ENCODE measurements around the gene KRT83. TPM values are rescaled to one million over a fixed set of nuclear protein-coding genes. Genes with fewer than 3 reads are reported as not detected.

Gene KRT83
- total and polyA plus RNA-seq, 10 of the 15 experiments (the other 5 are each of a cell fraction or from before 2014, with no cell fraction given): not detected

- TF ChIP-seq SKIL (IDR thresholded peaks at IDR 0.05; ENCODE audit: low read depth, poor library complexity, severe bottlenecking): no peak
- no peak for TF ChIP-seq IKZF1 (conservative IDR thresholded peaks at IDR 0.05)
- no peak for TF ChIP-seq NFYA (IDR thresholded peaks at IDR 0.05; ENCODE audit: borderline replicate concordance, low read depth, low read length)
- no peak for TF ChIP-seq KAT2A (conservative IDR thresholded peaks at IDR 0.05; ENCODE audit: control insufficient read depth, low read depth, low read length)
- no peak for TF ChIP-seq EP300 (IDR thresholded peaks at IDR 0.05; ENCODE audit: borderline replicate concordance in 1 of 2, control insufficient read depth in 1 of 2, low read depth in 2 of 2, low read length in 2 of 2)
These were observed 9.9 kb downstream of the KRT83 start (continued) for GRCh38 chr12:52311285-52311648.

GRCh38 chr12:52310622-52311284, 10.4 kb downstream of the KRT83 start:
- no peak overlapping the region for H3K4me3 ChIP-seq
- H3K4me1 ChIP-seq (ENCODE audit: control insufficient read depth, insufficient read depth, low read length): no peaks in the 10 kb centered on the region
- H3K36me3 ChIP-seq (ENCODE audit: control insufficient read depth in 2 of 2, insufficient read depth in 2 of 2, low read length in 1 of 2): no peaks in the 10 kb centered on the region
- no peak overlapping the region for H3K27ac ChIP-seq (ENCODE audit: control insufficient read depth, insufficient read depth)
- H3K79me2 ChIP-seq (ENCODE audit: control insufficient read depth, insufficient read depth, low read length): no peaks in the 10 kb centered on the region
- H4K20me1 ChIP-seq (ENCODE audit: control insufficient read depth, insufficient read depth): no peaks in the 10 kb centered on the region
- no peaks in the 10 kb centered on the region for H3K9me3 ChIP-seq (replicated peaks; ENCODE audit: control insufficient read depth, insufficient read depth, low read length)
- H3K9ac ChIP-seq (ENCODE audit: control insufficient read depth, insufficient read depth, low read length): no peak overlapping the region
- ChIA-PET RAD21 (ENCODE audit: unreplicated experiment) (no interaction called here), SMC1A (ENCODE audit: uncharacterized antibody, unreplicated experiment) (interaction anchor here (1.0 to 2.0 kb wide), 3 partner anchors 11 to 85 kb away, joined by 3 to 7 read pairs (median 4); no protein-coding TSS in a partner anchor), POLR2A (no interaction called here), CTCF (interaction anchor here (0.6 to 3.7 kb wide), 10 partner anchors 11 to 569 kb away, joined by 3 to 18 read pairs (median 6); partner anchors contain the start of gene KRT83)
- intact Hi-C loops (cut with micrococcal nuclease; ENCODE audit: unreplicated experiment): no loop called here
- peaks cover 16 to 18% of the 10 kb centered on the region in 2 experiments; a peak in 3 of 4 replicates for H3K27me3 ChIP-seq (replicated peaks in 1 of 2; ENCODE audit: control insufficient read depth in 2 of 2, insufficient read depth in 2 of 2, low read length in 1 of 2)
- WGBS (ENCODE audit: insufficient coverage, insufficient replicate concordance, low lambda C conversion rate, missing lambda C conversion rate): 2% methylated on average over 5 of the region's 5 CpGs
- ATAC-seq (no peak), DNase-seq (ENCODE audit: low read depth, low spot score) (no peak), FAIRE-seq (no peak)
- H2AFZ ChIP-seq (ENCODE audit: control insufficient read depth, low read depth, low read length): no peak overlapping the region
- H3K4me2 ChIP-seq (ENCODE audit: control insufficient read depth, insufficient read depth): no peak overlapping the region
- no TSS peak for BruUV-seq (replicated peaks)
- in situ Hi-C loops (cut with MboI): no loop called here
- TF ChIP-seq NKRF (conservative IDR thresholded peaks at IDR 0.05): no peak
- TF ChIP-seq ZBED1 (IDR thresholded peaks at IDR 0.05; ENCODE audit: borderline replicate concordance): no peak
- TF ChIP-seq DPF2 (IDR thresholded peaks at IDR 0.05): no peak
- no peak for TF ChIP-seq JUNB (IDR thresholded peaks at IDR 0.05)
- TF ChIP-seq RAD51 (IDR thresholded peaks at IDR 0.05): no peak
- no peak for TF ChIP-seq MEF2B (IDR thresholded peaks at IDR 0.05; ENCODE audit: partially characterized antibody, poor library complexity, severe bottlenecking)
- TF ChIP-seq POU2F2 (IDR thresholded peaks at IDR 0.05; ENCODE audit: borderline replicate concordance, low read depth, low read length): no peak
- no peak for TF ChIP-seq CBX3 (IDR thresholded peaks at IDR 0.05; ENCODE audit: borderline replicate concordance, low read depth)
- TF ChIP-seq STAT1 (conservative IDR thresholded peaks at IDR 0.05): no peak
- no peak for TF ChIP-seq SREBF1 (IDR thresholded peaks at IDR 0.05; ENCODE audit: low read length)
- TF ChIP-seq E4F1 (IDR thresholded peaks at IDR 0.05; ENCODE audit: borderline replicate concordance, partially characterized antibody): no peak
- no peak for TF ChIP-seq WRNIP1 (IDR thresholded peaks at IDR 0.05; ENCODE audit: borderline replicate concordance, low read depth, low read length)

All from GM12878 (cell line).